HTERT RPE-1 (cell line): ENCODE data around the gene AQP1.

Experiments
- in situ Hi-C: fragments of 300-500 bp; cut with MboI; formaldehyde crosslinking; loops from 4 replicates; pipeline ENCODE4 v1.14.3; 2020; ENCODE audit warnings: low sequenced_read_pairs

Gene AQP1

GRCh38 chr7:30918676-30919075 lies 7.0 kb downstream of the AQP1 start:
- in situ Hi-C loops: no loop called here

DNA sequence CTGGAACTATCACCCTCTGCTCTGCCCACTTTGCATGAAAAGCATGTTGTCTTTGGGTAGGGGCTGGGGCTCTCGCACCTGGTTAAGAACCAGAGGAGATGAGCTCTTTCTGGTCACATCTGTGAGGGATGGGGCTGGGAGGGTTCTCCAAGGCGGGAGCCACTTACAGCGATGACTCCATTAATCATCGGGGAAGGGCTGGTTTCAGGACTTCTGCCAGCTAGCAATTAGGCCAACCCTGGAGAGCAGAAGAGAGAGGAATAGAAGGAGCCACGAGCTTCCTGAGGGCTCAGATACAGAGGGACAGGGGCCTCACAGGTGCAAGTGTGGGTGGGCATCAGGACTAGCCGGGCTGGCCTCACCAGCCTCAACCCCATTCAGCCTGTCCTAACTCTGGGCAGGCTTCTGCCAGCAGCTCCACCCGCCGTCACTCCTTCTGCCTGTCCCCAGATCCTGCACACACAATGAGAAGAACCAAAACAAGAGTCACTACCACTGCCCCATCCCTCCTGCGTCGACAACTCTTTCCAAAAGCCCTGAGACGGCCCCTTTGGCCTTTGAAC lies 8.4 kb downstream of the AQP1 start:
- in situ Hi-C loops: no loop called here

GRCh38 chr7:30920584-30921539 lies 9.2 kb downstream of the AQP1 start:
- in situ Hi-C loops: no loop called here

GRCh38 chr7:30921540-30922401 lies 10.1 kb downstream of the AQP1 start:
- in situ Hi-C loops: no loop called here

DNA sequence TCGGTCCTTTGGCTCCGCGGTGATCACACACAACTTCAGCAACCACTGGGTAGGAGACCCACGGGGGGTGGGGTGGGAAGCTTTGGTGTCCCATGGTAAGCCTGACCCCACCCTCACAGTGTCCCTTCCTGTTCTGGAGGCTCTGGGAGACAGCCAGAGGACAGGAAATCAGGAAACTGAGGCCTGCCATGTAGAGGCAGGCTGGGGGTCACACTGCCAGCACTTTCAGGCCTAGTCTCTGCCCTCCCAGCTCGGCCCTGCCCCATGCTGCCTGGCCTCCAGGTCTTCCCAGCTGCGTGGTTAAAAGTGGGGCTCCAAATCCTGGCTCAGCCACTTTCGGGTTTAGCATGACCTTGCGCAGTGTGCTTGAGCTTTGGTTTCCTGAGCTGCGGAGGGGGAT lies 10.9 kb downstream of the AQP1 start:
- in situ Hi-C loops: no loop called here

DNA sequence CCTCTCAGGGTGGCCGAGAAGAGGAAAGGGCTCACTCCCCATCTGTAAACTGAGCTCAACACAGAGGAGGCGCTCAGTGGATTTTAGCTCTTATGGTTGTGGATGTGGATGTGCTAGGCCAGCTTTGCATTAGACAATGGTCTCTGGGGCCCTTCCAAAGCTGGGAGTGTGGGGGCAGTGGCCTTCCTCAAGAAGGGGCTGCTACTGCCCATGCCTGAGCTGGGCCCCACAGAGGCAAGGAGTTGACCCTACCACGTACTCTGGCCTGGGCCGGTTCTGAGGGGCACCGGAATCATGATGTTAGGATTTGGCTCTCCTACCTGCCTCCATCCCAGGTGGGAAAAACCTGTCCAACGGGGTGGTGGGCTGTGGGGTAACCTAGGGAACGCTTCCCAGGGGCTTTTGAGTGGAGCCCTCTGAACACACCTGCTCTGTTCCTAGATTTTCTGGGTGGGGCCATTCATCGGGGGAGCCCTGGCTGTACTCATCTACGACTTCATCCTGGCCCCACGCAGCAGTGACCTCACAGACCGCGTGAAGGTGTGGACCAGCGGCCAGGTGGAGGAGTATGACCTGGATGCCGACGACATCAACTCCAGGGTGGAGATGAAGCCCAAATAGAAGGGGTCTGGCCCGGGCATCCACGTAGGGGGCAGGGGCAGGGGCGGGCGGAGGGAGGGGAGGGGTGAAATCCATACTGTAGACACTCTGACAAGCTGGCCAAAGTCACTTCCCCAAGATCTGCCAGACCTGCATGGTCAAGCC lies 11.5 kb downstream of the AQP1 start:
- in situ Hi-C loops: no loop called here

GRCh38 chr7:30923774-30924413 lies 12.2 kb downstream of the AQP1 start:
- in situ Hi-C loops: no loop called here

GRCh38 chr7:30924624-30925023 lies 13.0 kb downstream of the AQP1 start:
- in situ Hi-C loops: no loop called here

DNA sequence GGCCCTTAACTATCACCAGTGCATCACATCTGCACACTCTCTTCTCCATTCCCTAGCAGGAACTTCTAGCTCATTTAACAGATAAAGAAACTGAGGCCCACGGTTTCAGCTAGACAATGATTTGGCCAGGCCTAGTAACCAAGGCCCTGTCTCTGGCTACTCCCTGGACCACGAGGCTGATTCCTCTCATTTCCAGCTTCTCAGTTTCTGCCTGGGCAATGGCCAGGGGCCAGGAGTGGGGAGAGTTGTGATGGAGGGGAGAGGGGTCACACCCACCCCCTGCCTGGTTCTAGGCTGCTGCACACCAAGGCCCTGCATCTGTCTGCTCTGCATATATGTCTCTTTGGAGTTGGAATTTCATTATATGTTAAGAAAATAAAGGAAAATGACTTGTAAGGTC lies 13.5 kb downstream of the AQP1 start:
- in situ Hi-C loops: no loop called here

- in situ Hi-C loops: no loop called here
Observed at GRCh38 chr7:30925913-30926312, 14.3 kb downstream of the AQP1 start.

GRCh38 chr7:30926313-30926712 lies 14.7 kb downstream of the AQP1 start:
- in situ Hi-C loops: no loop called here

DNA sequence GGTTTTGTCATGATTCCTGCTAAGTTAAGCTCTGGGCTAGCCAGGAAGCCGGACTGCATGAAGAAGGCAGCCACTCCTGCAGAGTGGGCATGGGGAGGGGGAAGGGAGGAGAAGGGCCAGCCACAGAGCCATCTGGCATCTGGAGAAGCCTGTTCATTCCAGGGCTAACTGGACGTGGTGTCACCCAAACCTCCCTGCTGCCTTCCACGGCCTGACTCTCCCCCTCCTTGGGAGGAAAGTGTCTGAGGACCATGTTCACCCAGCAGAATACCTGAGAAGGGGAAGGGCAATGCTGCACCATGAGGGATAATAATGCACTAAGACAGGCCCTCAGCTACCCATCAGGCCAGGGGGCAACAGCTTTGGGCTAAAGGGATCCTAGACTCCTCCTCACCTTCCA lies 15.4 kb downstream of the AQP1 start:
- in situ Hi-C loops: no loop called here

DNA sequence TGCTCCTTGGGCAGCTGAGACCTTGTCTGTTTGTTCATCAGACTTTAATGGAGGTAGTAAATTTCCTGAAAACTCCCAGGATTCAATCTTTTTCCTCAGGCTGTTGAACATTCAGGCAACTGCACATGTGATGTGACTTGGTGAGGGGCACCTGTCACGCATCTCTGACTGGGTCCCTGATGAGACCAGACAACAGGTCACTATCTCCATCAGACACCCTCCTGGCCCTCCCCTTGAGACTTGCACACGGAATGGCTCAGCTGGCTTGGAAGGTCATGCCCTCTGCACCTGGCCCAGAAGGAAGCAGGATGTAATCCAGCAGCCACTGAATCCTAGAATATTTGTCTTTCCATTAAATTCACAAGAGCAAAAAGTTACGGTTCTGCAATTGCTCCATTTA lies 15.9 kb downstream of the AQP1 start:
- in situ Hi-C loops: no loop called here

GRCh38 chr7:30928254-30928872 lies 16.7 kb downstream of the AQP1 start:
- in situ Hi-C loops: no loop called here

DNA sequence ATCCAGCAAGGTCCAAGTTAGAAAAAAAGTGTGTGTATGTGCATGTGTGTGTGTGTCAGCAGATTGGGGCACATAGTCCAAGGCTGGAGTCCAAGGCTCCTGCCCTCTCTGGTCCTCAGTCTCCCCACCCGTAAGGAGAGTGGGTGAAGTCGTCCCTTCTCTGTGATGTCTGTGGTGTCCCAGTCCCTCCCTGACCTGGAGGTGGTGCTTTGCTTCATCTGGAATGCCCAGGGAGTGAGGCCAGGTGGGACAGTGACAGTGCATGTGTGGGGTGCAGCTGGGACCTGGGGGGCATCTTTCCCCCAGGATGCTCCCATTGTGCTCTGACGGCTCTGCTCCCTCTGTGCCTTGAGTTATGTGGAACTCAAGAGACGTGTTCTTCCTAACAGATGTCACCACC lies 18.0 kb downstream of the AQP1 start:
- in situ Hi-C loops: no loop called here

GRCh38 chr7:30930621-30931020 lies 19.0 kb downstream of the AQP1 start:
- in situ Hi-C loops: no loop called here

- in situ Hi-C loops: no loop called here
Observed at GRCh38 chr7:30931161-30931928, 19.7 kb downstream of the AQP1 start.

GRCh38 chr7:30931929-30932540 lies 20.4 kb downstream of the AQP1 start:
- in situ Hi-C loops: no loop called here

DNA sequence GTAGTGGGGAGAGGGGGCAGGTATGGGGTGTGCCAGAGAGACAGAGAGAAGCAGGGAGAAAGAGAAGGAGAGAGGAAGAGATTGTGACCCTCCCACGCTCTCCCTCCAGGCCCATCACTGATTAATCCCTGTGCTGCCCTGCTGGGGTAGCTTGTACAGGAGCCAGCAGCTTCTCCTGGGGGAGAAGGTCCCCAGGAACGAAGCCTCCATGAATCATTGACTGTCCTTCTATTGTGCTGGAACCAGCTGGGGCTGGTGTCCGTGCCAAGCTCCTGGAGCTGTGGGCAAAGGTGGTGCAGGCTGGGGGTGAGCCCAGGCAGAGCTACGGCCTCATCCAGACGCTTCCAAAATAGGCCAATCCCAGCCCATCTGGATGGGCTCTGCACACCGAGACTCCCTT lies 20.9 kb downstream of the AQP1 start:
- in situ Hi-C loops: no loop called here
